ENCODE data around the gene SFMBT1. TPM values are rescaled to one million over a fixed set of nuclear protein-coding genes. Genes with fewer than 3 reads are reported as not detected.

The SFMBT1 gene
- total and polyA plus RNA-seq, 4 donors = 4.4 to 17.8 (median 10.4) TPM

DNA sequence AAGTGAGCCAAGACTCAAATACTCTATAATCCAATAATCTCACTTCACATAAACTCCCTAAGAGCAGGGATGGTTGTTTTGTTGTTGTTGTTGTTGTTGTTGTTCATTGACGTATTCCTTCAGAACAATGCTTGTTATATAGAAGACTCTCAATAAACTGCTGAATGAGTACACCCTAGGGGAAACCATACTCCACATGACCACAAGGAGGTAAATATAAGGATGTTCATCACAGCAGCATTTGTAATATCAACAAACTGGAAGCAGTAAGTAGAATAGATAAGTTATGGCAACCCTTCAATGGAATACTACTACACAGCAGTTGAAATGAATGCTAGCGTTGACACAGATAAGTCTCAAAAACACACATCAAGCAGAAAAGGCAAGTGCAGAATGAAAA lies 86.1 kb downstream of the SFMBT1 start:
- Histone ChIP-seq H3K9me3 (ENCODE audit: control insufficient read depth in 4 of 4, low read length in 3 of 4) (no peaks in the 10 kb centered on the region), H3K27me3 (ENCODE audit: control insufficient read depth in 4 of 4, insufficient read depth in 4 of 4, low read length in 3 of 4) (no peaks in the 10 kb centered on the region), H3K36me3 (ENCODE audit: control insufficient read depth in 4 of 4, insufficient read depth in 3 of 4, low read depth in 1 of 4, low read length in 3 of 4) (peaks cover 0 to 3% (median 1%) of the 10 kb centered on the region in 4 donors), H3K27ac (ENCODE audit: low read depth in 1 of 2, low read length in 2 of 2) (no peak overlapping the region), H3K9ac (ENCODE audit: low read depth in 1 of 2, low read length in 2 of 2) (no peak overlapping the region), H3K4me1 (ENCODE audit: control insufficient read depth in 4 of 4, insufficient read depth in 4 of 4, low read length in 3 of 4) (no peaks in the 10 kb centered on the region), H3K4me3 (ENCODE audit: low read depth in 1 of 3, low read length in 3 of 3) (no peak overlapping the region)
- no peak for DNase-seq (ENCODE audit: low spot score)
- 98% methylated on average over 2 of the region's 2 CpGs for WGBS
- TF ChIP-seq EGR1 (IDR thresholded peaks at IDR 0.05; ENCODE audit: low read depth in 2 of 2) = no peak
- no peak for TF ChIP-seq JUND (IDR thresholded peaks at IDR 0.05)
- no peak for TF ChIP-seq GABPA (IDR thresholded peaks at IDR 0.05 in 1 of 2, conservative IDR thresholded peaks at IDR 0.05 in 1 of 2)
- TF ChIP-seq HNF4A (conservative IDR thresholded peaks at IDR 0.05) = no peak
- TF ChIP-seq, protein P1, sequence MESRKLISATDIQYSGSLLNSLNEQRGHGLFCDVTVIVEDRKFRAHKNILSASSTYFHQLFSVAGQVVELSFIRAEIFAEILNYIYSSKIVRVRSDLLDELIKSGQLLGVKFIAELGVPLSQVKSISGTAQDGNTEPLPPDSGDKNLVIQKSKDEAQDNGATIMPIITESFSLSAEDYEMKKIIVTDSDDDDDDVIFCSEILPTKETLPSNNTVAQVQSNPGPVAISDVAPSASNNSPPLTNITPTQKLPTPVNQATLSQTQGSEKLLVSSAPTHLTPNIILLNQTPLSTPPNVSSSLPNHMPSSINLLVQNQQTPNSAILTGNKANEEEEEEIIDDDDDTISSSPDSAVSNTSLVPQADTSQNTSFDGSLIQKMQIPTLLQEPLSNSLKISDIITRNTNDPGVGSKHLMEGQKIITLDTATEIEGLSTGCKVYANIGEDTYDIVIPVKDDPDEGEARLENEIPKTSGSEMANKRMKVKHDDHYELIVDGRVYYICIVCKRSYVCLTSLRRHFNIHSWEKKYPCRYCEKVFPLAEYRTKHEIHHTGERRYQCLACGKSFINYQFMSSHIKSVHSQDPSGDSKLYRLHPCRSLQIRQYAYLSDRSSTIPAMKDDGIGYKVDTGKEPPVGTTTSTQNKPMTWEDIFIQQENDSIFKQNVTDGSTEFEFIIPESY (IDR thresholded peaks at IDR 0.05) = no peak
- TF ChIP-seq, protein P2, sequence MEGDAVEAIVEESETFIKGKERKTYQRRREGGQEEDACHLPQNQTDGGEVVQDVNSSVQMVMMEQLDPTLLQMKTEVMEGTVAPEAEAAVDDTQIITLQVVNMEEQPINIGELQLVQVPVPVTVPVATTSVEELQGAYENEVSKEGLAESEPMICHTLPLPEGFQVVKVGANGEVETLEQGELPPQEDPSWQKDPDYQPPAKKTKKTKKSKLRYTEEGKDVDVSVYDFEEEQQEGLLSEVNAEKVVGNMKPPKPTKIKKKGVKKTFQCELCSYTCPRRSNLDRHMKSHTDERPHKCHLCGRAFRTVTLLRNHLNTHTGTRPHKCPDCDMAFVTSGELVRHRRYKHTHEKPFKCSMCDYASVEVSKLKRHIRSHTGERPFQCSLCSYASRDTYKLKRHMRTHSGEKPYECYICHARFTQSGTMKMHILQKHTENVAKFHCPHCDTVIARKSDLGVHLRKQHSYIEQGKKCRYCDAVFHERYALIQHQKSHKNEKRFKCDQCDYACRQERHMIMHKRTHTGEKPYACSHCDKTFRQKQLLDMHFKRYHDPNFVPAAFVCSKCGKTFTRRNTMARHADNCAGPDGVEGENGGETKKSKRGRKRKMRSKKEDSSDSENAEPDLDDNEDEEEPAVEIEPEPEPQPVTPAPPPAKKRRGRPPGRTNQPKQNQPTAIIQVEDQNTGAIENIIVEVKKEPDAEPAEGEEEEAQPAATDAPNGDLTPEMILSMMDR (IDR thresholded peaks at IDR 0.05; ENCODE audit: low read depth, low read length, missing input control) = no peak
- TF ChIP-seq, protein P3, sequence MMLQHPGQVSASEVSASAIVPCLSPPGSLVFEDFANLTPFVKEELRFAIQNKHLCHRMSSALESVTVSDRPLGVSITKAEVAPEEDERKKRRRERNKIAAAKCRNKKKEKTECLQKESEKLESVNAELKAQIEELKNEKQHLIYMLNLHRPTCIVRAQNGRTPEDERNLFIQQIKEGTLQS (IDR thresholded peaks at IDR 0.05) = no peak
- TF ChIP-seq RAD21 (IDR thresholded peaks at IDR 0.05) = no peak
- TF ChIP-seq NR2F2 (IDR thresholded peaks at IDR 0.05) = no peak
- TF ChIP-seq SP1 (IDR thresholded peaks at IDR 0.05) = no peak
- TF ChIP-seq, protein P4, sequence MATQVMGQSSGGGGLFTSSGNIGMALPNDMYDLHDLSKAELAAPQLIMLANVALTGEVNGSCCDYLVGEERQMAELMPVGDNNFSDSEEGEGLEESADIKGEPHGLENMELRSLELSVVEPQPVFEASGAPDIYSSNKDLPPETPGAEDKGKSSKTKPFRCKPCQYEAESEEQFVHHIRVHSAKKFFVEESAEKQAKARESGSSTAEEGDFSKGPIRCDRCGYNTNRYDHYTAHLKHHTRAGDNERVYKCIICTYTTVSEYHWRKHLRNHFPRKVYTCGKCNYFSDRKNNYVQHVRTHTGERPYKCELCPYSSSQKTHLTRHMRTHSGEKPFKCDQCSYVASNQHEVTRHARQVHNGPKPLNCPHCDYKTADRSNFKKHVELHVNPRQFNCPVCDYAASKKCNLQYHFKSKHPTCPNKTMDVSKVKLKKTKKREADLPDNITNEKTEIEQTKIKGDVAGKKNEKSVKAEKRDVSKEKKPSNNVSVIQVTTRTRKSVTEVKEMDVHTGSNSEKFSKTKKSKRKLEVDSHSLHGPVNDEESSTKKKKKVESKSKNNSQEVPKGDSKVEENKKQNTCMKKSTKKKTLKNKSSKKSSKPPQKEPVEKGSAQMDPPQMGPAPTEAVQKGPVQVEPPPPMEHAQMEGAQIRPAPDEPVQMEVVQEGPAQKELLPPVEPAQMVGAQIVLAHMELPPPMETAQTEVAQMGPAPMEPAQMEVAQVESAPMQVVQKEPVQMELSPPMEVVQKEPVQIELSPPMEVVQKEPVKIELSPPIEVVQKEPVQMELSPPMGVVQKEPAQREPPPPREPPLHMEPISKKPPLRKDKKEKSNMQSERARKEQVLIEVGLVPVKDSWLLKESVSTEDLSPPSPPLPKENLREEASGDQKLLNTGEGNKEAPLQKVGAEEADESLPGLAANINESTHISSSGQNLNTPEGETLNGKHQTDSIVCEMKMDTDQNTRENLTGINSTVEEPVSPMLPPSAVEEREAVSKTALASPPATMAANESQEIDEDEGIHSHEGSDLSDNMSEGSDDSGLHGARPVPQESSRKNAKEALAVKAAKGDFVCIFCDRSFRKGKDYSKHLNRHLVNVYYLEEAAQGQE (IDR thresholded peaks at IDR 0.05) = no peak
- no peak for TF ChIP-seq RXRA (IDR thresholded peaks at IDR 0.05)
- TF ChIP-seq, protein P5, sequence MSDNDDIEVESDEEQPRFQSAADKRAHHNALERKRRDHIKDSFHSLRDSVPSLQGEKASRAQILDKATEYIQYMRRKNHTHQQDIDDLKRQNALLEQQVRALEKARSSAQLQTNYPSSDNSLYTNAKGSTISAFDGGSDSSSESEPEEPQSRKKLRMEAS (IDR thresholded peaks at IDR 0.05) = no peak
- no peak for TF ChIP-seq YY1 (IDR thresholded peaks at IDR 0.05)
- TF ChIP-seq FOXA2 (IDR thresholded peaks at IDR 0.05) = no peak
- TF ChIP-seq TAF1 (conservative IDR thresholded peaks at IDR 0.05) = no peak
- no peak for TF ChIP-seq FOXA1 (IDR thresholded peaks at IDR 0.05)
- TF ChIP-seq HNF4G (IDR thresholded peaks at IDR 0.05) = no peak

Data from liver (tissue), 9 donors.